Epidermal melanocyte (primary cell): ENCODE results near the gene CNTNAP5.

Experiments used
- DNase-seq: peaks from one replicate; pipeline ENCODE4 v3.0.0; 2011; ENCODE audit warnings: low spot score; ENCODE audit not compliant: insufficient read length

Gene CNTNAP5

DNA sequence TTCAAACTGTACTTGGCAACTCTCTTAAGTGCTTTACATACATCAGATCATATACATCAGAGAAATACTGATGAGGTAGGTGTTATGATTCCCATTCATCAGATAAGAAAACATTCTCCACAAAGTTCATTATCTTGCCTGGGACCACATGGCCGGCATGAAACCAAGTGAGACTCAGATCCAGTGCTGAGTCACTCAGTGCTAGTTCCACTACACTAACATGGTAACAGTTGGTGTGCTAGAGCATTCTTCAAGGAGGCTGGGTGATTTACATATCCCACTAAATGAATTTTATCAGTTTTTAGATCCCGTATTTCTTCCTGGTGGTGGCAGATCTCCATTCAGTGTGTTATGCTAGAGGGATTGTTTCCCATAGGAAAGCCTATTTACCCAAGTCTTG lies 772.0 kb downstream of the CNTNAP5 start:
- DNase-seq: no peak

DNA sequence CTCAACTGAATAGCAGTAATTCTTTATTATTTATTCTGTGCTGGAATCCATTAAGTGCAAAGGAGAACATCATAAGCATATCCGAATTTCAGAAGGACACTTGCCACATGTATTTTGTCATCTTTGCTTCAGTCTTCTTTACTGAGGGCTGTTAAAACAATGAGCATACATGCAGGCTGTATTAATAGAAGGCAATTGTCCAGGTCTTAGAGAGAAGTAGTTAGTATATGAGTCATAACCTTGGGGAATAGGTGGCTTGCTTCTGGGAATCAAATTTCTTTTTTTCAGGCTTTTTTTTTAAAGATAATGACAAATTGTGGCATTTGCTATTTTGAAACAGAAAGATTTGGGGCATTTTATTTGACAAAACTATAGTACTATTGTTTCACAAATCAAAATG lies 773.5 kb downstream of the CNTNAP5 start:
- no peak for DNase-seq

GRCh38 chr2:124804014-124804940 lies 779.2 kb downstream of the CNTNAP5 start:
- no peak for DNase-seq

DNA sequence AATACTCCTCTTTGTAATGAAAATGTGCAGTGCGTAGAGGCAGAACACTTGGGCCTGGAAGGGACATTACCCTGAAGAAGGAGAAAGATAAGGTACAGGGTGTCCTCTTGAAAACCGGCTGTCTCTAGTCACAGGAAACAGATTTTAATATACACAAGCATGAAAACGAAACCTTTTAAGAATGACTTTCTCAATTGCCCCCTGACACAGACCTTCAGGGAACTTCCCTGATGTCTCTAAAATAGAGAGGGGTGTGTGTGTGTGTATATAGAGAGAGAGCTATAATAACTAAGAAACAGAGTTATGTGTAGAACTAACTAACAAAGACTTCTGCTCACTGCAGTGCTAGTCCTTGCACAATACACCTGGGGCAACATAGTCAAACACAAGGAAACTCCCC lies 780.0 kb downstream of the CNTNAP5 start:
- no peak for DNase-seq

- no peak for DNase-seq
Observed at GRCh38 chr2:124810132-124810531, 785.0 kb downstream of the CNTNAP5 start.

- no peak for DNase-seq
Observed at GRCh38 chr2:124814968-124815745, 790.1 kb downstream of the CNTNAP5 start.

DNA sequence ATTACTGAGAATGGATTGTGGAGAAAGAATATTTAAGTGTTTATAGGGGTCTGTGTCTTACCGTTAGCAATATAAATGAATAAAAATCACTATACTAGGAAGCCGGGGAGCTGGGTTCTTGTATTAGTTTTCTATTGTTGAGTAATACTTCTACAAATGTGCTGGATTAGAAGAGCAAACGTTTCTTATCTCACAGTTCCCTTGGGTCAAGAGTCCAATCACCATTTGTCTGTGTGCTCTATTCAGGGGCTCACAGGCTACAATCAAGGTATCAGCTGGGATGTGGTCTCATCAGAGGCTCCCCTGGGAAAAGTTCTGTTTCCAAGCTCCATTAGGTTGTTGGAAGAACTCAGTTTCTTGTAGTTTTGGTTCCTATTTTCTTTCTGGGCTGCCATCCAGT lies 790.9 kb downstream of the CNTNAP5 start:
- DNase-seq: no peak

DNA sequence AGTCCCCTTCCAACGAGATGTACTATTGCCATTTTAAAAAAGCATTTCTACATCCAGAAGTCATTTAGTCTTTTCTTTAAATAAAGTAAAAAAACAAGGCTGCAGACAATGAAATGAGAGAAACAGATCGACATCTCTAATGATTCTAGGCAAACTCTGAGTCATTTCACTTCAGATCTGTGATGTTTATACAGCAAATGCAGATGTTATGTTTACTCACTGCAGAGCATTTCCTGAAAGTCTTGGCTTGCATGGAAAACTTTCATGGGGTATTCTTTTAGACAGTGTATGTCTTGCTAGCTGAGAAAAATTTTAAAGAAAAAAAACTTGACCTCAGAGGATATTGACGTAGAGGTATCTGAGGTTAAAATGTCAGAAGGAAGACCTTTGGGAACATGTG lies 797.4 kb downstream of the CNTNAP5 start:
- no peak for DNase-seq

DNA sequence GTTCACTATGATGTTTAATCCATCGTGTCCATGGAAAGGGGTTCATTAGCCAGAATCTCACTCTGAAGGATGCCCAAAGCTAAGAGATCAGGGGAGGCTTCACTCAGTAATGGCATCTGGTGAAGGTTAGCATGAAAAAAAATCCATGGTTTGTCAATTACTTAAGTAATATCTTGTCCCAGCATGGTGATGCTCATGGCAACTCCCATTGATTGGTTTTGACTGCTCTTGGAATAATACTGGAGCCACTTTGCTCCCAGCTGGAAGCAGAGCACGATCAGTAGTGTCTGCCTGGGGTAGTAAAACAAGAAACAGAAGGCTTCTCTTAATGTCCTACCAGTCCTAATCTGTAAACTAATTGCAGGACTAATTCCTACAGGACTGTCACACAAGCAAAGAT lies 799.4 kb downstream of the CNTNAP5 start:
- DNase-seq: no peak

GRCh38 chr2:124832521-124832920 lies 807.4 kb downstream of the CNTNAP5 start:
- no peak for DNase-seq

- DNase-seq: no peak
Observed at GRCh38 chr2:124834331-124834730, 809.2 kb downstream of the CNTNAP5 start.

GRCh38 chr2:124835331-124835730 lies 810.2 kb downstream of the CNTNAP5 start:
- DNase-seq: no peak

DNA sequence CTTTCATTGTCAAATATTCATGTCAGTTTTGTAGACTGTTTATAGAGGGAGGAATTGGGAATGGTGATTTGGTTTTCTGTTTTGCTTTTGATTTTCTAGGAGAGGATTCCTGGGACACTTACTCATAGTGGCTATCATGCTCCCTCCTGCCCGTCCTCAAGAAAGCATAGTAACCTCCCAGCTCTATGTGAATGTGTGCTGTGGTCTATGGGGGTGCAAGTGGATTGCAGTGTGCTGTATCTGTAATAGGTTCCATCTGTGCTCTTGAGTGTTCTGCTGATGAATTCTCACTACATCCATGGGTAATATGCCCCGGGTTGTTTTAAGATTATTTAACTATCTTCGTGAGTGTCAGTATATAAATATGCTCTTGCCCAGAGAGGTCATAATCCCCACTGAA lies 811.3 kb downstream of the CNTNAP5 start:
- DNase-seq: peak; percentile 25

DNA sequence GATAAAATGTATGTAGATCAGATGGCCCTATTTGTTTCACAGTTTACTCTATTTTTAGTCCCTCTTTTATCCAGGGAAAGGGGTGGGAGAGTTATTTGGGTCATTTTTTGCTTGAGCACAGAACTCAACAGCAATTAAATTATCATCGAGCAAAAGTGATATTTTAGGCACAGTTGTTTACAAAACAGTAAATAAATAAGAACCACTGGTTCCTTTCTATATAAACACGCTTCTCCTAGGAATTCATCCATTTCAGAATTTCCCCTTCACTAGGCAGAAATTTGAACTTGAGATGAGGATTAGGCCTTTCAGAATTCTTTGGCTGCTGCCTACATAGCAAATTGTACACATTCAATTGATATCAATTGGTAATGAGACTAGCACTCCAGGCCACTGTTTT lies 812.4 kb downstream of the CNTNAP5 start:
- DNase-seq: no peak

DNA sequence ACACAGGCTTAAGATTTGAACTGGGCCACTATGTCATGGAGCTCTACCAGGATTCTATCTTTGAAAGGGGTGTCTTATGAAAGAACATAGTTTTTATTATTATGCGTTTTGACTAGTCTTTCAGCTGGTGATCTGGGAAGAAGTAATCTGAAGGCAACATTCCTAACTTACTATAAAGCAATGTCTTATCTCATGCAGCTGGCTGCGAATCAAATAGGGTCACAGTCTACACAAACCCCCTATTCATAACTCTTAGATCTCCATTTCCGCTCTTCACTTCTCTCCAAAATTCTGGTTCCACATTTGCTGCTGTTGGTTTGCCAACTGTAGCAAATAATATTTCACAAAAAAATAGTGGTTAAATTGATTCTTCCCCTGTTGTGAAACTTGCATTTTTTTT lies 813.3 kb downstream of the CNTNAP5 start:
- no peak for DNase-seq

- no peak for DNase-seq
Observed at GRCh38 chr2:124867247-124867646, 842.2 kb downstream of the CNTNAP5 start.

- no peak for DNase-seq
Observed at GRCh38 chr2:124874219-124874618, 849.1 kb downstream of the CNTNAP5 start.

DNA sequence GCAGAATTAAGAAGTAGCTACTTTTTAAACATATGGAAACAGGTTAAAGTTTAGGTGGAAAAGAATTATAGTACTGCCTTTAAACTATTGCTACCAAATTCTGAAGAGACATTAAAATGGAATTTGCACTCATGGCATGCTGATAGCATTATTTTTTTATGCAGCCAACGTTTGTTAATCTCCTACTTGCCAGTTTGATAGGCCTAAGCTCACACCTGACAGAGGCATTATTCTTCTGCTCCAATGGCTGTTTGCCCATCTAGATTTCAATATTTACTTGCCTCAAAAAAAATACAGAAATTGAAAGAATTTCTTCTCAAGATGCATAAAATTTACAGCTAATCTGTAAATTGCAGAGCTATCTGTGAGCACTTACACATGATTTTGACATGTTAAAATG lies 849.6 kb downstream of the CNTNAP5 start:
- DNase-seq: no peak

- DNase-seq: no peak
Observed at GRCh38 chr2:124875627-124876244, 850.6 kb downstream of the CNTNAP5 start.

DNA sequence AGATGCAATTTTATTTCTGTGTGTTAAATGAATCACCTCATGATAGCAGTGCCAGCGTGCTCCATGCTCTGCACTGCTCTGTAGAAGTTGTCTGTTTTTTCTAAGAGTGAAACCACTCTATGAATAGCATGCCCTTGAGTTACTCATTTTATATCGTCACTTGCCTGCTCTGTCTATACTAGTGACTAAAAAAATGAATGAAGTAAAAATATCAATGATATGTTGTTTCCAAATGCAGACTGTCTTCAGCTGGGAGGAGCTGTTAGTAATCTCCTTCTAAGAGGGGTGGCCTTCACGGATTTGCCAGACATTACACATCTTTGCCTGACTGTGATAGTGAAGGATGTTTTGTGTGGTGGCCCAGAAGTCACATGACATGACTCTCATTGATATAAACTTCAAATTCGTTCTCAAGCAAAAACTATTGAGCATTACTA lies 852.1 kb downstream of the CNTNAP5 start:
- no peak for DNase-seq

GRCh38 chr2:124879640-124880039 lies 854.6 kb downstream of the CNTNAP5 start:
- DNase-seq: no peak

GRCh38 chr2:124880995-124881394 lies 855.9 kb downstream of the CNTNAP5 start:
- no peak for DNase-seq
